H1 (cell line): Measurements from ENCODE around the gene TMEM222. TPM values are rescaled to one million over a fixed set of nuclear protein-coding genes. Genes with fewer than 3 reads are reported as not detected.

Source experiments
- ASH2L ChIP-seq: fragments of 200-600, 300-600 bp; sonication (generic); IDR thresholded peaks from one replicate; pipeline ENCODE4 v1.7.1; 2017; ENCODE audit warnings: low read length
- ATF2 ChIP-seq: IDR thresholded peaks from 2 replicates; pipeline ENCODE4 v1.6.1; 2012; ENCODE audit warnings: low read length, inconsistent platforms
- ATF3 ChIP-seq: IDR thresholded peaks from 2 replicates; pipeline ENCODE4 v1.6.1; 2011; ENCODE audit warnings: low read depth, mild to moderate bottlenecking, low read length; ENCODE audit not compliant: insufficient read depth
- BACH1 ChIP-seq: IDR thresholded peaks from 2 replicates; pipeline ENCODE4 v1.6.1; 2012; ENCODE audit warnings: low read length, improper control_type of control experiment
- BRCA1 ChIP-seq: IDR thresholded peaks from 2 replicates; pipeline ENCODE4 v1.6.1; 2012; ENCODE audit warnings: low read depth, low read length, improper control_type of control experiment
- CHD2 ChIP-seq: IDR thresholded peaks from 2 replicates; pipeline ENCODE4 v1.6.1; 2012; ENCODE audit warnings: low read length, improper control_type of control experiment
- E2F6 ChIP-seq: IDR thresholded peaks from 2 replicates; pipeline ENCODE4 v1.6.1; 2012; ENCODE audit warnings: inconsistent platforms
- EGR1 ChIP-seq: IDR thresholded peaks from 2 replicates; pipeline ENCODE4 v1.6.1; 2011; ENCODE audit warnings: low read depth, low read length, borderline replicate concordance
- GABPA ChIP-seq: IDR thresholded peaks from 2 replicates; pipeline ENCODE4 v1.6.1; 2011; ENCODE audit warnings: mild to moderate bottlenecking, low read length, moderate library complexity, borderline replicate concordance; ENCODE audit not compliant: insufficient read depth
- GTF2F1 ChIP-seq: IDR thresholded peaks from 2 replicates; pipeline ENCODE4 v1.6.1; 2012; ENCODE audit warnings: low read depth, low read length, improper control_type of control experiment, borderline replicate concordance
- PHF8 ChIP-seq: fragments of 200-600 bp; sonication (generic); conservative IDR thresholded peaks from 2 replicates; pipeline ENCODE4 v1.7.1; 2012; ENCODE audit warnings: low read depth, mild to moderate bottlenecking, inconsistent platforms, low read length, moderate library complexity
- RBBP5 ChIP-seq: IDR thresholded peaks from 2 replicates; pipeline ENCODE4 v1.7.1; 2012; ENCODE audit warnings: low read depth, mild to moderate bottlenecking, inconsistent platforms, low read length, moderate library complexity, borderline replicate concordance
- RXRA ChIP-seq: IDR thresholded peaks from 2 replicates; pipeline ENCODE4 v1.6.1; 2011; ENCODE audit warnings: low read depth, mild to moderate bottlenecking, low read length, moderate library complexity; ENCODE audit not compliant: insufficient read depth
- SRF ChIP-seq: IDR thresholded peaks from 2 replicates; pipeline ENCODE4 v1.6.1; 2011; ENCODE audit warnings: mild to moderate bottlenecking, low read depth, low read length, moderate library complexity
- TAF1 ChIP-seq: IDR thresholded peaks from 2 replicates; pipeline ENCODE4 v1.6.1; 2011; ENCODE audit warnings: mild to moderate bottlenecking, low read depth, low read length
- TAF7 ChIP-seq: optimal IDR thresholded peaks from 2 replicates; pipeline ENCODE3; 2011; ENCODE audit warnings: low read depth, mild to moderate bottlenecking, inconsistent platforms, low read length, moderate library complexity, borderline replicate concordance
- TBP ChIP-seq: IDR thresholded peaks from 2 replicates; pipeline ENCODE4 v1.6.1; 2011; ENCODE audit warnings: low read depth, low read length, improper control_type of control experiment
- YY1 ChIP-seq: IDR thresholded peaks from 2 replicates; pipeline ENCODE4 v1.6.1; 2011; ENCODE audit warnings: low read depth, mild to moderate bottlenecking, low read length
- ZNF274 ChIP-seq: IDR thresholded peaks from 2 replicates; pipeline ENCODE4 v1.7.0; 2012; ENCODE audit warnings: low read length, borderline replicate concordance; ENCODE audit errors: extremely low read depth
- polyA plus RNA-seq, 7 experiments: library from polyadenylated mRNA; depleted of rRNA in 3 of 7; stranded (reverse) in 5 of 7; unstranded in 2 of 7; fragments of >200 nt in 5 of 7; fragments of 200-250 nt in 2 of 7; gene quantifications; 1 replicate in 5 of 7; 2 replicates in 1 of 7; 4 replicates in 1 of 7; pipeline versions ENCODE4 v1.2.1 to v1.2.3, GENCODE V29; 2011 to 2013; ENCODE audit warnings: missing spikeins in 2 of 7, mixed read lengths in 2 of 7
- total RNA-seq: library from RNA; stranded (reverse); fragmentation: NEBNext Ultra II Directional; extraction: Animal tissue kit (Norgen Biotek cat#: 25700); gene quantifications from 2 replicates; pipeline ENCODE4 v1.2.1, GENCODE V29; 2021
- TF ChIP-seq, protein P1 (sequence below): IDR thresholded peaks from 2 replicates; pipeline ENCODE4 v1.6.1; 2011; ENCODE audit warnings: low read length, improper control_type of control experiment

TMEM222 gene
- total and polyA plus RNA-seq, 2 of the 8 experiments (the other 6 are each of a cell fraction or from before 2014, with no cell fraction given): 27.0 to 51.8 TPM

DNA sequence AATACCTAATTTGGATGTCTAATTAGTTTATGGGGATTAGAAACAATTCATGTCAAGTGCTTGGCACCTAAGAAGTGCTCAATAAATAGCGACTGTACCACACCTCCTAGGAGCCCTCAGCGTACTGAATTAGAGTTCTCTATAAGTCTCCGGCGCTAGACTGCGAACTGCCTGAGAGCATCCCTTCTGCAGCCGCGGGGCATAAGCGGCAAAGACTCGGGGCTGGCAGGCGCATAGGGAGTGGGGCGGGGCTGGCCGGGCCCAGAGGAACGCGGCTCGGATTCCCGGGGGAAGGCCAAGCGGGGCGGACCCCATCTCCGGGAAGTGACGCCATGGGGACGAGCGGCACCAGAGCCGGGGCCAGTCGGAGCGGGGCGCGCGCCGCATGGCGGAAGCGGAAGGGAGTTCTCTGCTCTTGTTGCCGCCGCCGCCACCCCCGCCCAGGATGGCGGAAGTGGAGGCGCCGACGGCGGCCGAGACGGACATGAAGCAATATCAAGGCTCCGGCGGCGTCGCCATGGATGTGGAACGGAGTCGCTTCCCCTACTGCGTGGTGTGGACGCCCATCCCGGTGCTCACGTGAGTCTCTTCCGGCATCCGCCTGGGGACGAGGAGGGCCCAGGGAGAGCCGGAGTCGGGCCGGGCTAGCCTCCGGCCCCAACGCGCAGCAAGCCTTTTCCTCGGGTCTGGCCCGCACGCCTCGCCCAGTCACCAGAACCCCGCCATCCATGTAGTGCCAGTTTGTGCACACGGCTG is at the start of gene TMEM222 (continued):
- TF ChIP-seq E2F6 (peak; percentile 69), GABPA (peak; percentile 98), BACH1 (no peak), BRCA1 (no peak), ZNF274 (no peak), ATF2 (0 out of 2 replicates have a peak, but pooled peaks have one; percentile 71), SRF (peak; percentile 41; the same call in 1 of the 2 replicates), ASH2L (peak; percentile 86), TAF1 (peak; percentile 84), TBP (peak; percentile 77), ATF3 (peak; percentile 14; the same call in 1 of the 2 replicates), CHD2 (no peak), RXRA (0 out of 2 replicates have a peak, but pooled peaks have one; percentile 21), YY1 (peak; percentile 86), PHF8 (peak; percentile 87), RBBP5 (peak; percentile 80; the same call in 1 of the 2 replicates), GTF2F1 (no peak), TAF7 (peak; percentile 64), EGR1 (peak; percentile 94)
- TF ChIP-seq, protein P1, sequence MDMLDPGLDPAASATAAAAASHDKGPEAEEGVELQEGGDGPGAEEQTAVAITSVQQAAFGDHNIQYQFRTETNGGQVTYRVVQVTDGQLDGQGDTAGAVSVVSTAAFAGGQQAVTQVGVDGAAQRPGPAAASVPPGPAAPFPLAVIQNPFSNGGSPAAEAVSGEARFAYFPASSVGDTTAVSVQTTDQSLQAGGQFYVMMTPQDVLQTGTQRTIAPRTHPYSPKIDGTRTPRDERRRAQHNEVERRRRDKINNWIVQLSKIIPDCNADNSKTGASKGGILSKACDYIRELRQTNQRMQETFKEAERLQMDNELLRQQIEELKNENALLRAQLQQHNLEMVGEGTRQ: peak; percentile 52; the same call in 1 of the 2 replicates
